HL-60 (cell line): ENCODE measurements around the gene ARHGAP32.

Source experiments
- CTCF ChIP-seq: IDR thresholded peaks from one replicate; pipeline ENCODE4 v1.5.1; 2011; ENCODE audit warnings: low read length, control low read depth, inconsistent platforms; ENCODE audit not compliant: insufficient read depth
- GABPA ChIP-seq: IDR thresholded peaks from 2 replicates; pipeline ENCODE4 v1.6.1; 2012; ENCODE audit warnings: low read depth
- POLR2AphosphoS5 ChIP-seq: IDR thresholded peaks from 2 replicates; pipeline ENCODE4 v1.6.1; 2012; ENCODE audit warnings: low read depth
- SPI1 ChIP-seq: IDR thresholded peaks from 2 replicates; pipeline ENCODE4 v1.6.1; 2012; ENCODE audit warnings: low read depth, mild to moderate bottlenecking, borderline replicate concordance

- no peak for TF ChIP-seq CTCF
- TF ChIP-seq POLR2AphosphoS5, result no peak
- no peak for TF ChIP-seq SPI1
- no peak for TF ChIP-seq GABPA
These were observed 245.5 kb downstream of the ARHGAP32 start for GRCh38 chr11:128946648-128947047.
